SK-N-SH treated with all-trans-retinoic acid at 6 μM for 48 hours (cell line): ENCODE results near the gene SEMA3D.

Experiments used
- ARNTL ChIP-seq: fragments of 450-650 bp; formaldehyde crosslinking; IDR thresholded peaks from 2 replicates; pipeline ENCODE4 v1.5.0; 2020; ENCODE audit warnings: low read depth, mild to moderate bottlenecking, moderate library complexity, borderline replicate concordance
- OSR1 ChIP-seq: fragments of 250-450 bp; sonication (Bioruptor Pico); IDR thresholded peaks from 2 replicates; pipeline ENCODE4 v1.8.0; 2022; ENCODE audit warnings: moderate library complexity, mild to moderate bottlenecking, inconsistent platforms
- PATZ1 ChIP-seq: fragments of 250-450 bp; sonication (Bioruptor Pico); IDR thresholded peaks from 2 replicates; pipeline ENCODE4 v1.8.0; 2020; ENCODE audit warnings: mild to moderate bottlenecking, moderate library complexity, borderline replicate concordance
- ZFP3 ChIP-seq: fragments of 250-450 bp; sonication (Bioruptor Pico); IDR thresholded peaks from 2 replicates; pipeline ENCODE4 v1.5.0; 2020; ENCODE audit warnings: mild to moderate bottlenecking, moderate library complexity
- ZFP30 ChIP-seq: fragments of 450-650 bp; formaldehyde crosslinking; IDR thresholded peaks from 2 replicates; pipeline ENCODE4 v1.5.0; 2022; ENCODE audit warnings: mild to moderate bottlenecking, moderate library complexity
- ZNF70 ChIP-seq: fragments of 450-650 bp; formaldehyde crosslinking; IDR thresholded peaks from 2 replicates; pipeline ENCODE4 v1.5.0; 2020; ENCODE audit warnings: mild to moderate bottlenecking, moderate library complexity
- TF ChIP-seq, protein P1 (sequence below): fragments of 250-450 bp; sonication (Bioruptor Pico); IDR thresholded peaks from 2 replicates; pipeline ENCODE4 v1.5.1; 2021; ENCODE audit warnings: mild to moderate bottlenecking, moderate library complexity
- TF ChIP-seq, protein P2 (sequence below): fragments of 250-450 bp; sonication (Bioruptor Pico); IDR thresholded peaks from 2 replicates; pipeline ENCODE4 v1.5.1; 2020; ENCODE audit warnings: low read depth, mild to moderate bottlenecking, moderate library complexity

GRCh38 chr7:85178531-85179298, 8.1 kb downstream of the SEMA3D start:
- TF ChIP-seq ZNF70 (CRISPR knock-in tag), result no peak
- TF ChIP-seq, protein P1, sequence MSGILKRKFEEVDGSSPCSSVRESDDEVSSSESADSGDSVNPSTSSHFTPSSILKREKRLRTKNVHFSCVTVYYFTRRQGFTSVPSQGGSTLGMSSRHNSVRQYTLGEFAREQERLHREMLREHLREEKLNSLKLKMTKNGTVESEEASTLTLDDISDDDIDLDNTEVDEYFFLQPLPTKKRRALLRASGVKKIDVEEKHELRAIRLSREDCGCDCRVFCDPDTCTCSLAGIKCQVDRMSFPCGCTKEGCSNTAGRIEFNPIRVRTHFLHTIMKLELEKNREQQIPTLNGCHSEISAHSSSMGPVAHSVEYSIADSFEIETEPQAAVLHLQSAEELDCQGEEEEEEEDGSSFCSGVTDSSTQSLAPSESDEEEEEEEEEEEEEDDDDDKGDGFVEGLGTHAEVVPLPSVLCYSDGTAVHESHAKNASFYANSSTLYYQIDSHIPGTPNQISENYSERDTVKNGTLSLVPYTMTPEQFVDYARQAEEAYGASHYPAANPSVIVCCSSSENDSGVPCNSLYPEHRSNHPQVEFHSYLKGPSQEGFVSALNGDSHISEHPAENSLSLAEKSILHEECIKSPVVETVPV, result no peak
- TF ChIP-seq ZFP30 (CRISPR knock-in tag), result no peak
- TF ChIP-seq ZFP3 (CRISPR knock-in tag), result no peak
- TF ChIP-seq PATZ1, result no peak
- TF ChIP-seq, protein P2, sequence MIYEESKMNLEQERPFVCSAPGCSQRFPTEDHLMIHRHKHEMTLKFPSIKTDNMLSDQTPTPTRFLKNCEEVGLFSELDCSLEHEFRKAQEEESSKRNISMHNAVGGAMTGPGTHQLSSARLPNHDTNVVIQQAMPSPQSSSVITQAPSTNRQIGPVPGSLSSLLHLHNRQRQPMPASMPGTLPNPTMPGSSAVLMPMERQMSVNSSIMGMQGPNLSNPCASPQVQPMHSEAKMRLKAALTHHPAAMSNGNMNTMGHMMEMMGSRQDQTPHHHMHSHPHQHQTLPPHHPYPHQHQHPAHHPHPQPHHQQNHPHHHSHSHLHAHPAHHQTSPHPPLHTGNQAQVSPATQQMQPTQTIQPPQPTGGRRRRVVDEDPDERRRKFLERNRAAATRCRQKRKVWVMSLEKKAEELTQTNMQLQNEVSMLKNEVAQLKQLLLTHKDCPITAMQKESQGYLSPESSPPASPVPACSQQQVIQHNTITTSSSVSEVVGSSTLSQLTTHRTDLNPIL (CRISPR knock-in tag), result no peak
- no peak for TF ChIP-seq ARNTL
- TF ChIP-seq OSR1 (CRISPR knock-in tag), result no peak
